Left hindlimb (tissue), 1 donor: Measurements from ENCODE around the gene TLE3.
"Not testable (repeated sequence)": the region's sequence is repeated elsewhere in the genome, so short reads cannot be mapped to it uniquely, and the experiment has no call there.

Experiments used
- DNase-seq: peaks from one replicate; pipeline ENCODE4 v3.0.0-alpha.2; 2018

The TLE3 gene

DNA sequence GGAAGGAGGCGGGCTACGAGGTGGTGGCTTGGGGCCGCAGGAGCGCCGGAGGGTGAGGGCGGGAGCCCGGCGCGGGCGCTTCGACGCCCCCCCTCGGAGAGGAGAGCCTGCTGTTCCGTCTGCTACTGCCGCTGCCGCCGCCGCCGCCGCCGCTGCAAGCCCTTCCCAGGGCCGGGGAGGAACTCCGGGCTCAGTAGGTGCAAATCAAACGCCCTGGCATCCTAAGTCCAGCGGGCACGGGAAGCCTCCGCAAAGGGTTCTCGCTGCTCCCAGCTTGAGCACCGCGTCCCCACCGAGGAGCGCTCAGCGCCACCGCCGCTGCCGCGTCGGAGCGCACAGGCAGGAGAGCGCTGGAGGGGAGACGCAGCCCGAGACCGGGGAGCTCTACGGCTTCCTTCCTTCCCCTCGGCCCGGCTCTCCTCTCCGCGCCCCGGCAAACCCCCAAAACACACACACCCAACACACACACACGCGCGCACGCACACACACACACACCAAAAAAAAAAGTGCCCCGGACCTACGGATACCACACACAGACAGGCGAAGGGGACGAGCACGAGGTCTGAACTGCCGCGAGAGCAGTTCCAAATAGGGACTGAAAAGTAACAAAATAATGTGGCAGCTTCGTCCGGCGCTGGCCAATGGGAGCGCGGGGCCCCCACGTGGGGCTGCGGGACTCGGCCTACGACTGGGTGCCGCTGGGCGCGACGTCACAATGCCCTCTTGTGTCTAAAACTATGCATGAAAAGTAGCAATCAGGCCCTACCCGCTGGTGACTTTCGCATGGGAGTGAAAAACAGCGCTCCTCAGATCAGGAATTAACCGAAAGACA, at the start of gene TLE3:
TLE3 (minus strand) TSS at position 597 of the 832 bp plus-strand sequence. CDS start 1,119 bp downstream, outside the sequence.
- DNase-seq, result peak; percentile 99

GRCh38 chr15:70147178-70147760, 49.6 kb upstream of the TLE3 start:
- DNase-seq, result no peak

- DNase-seq, result no peak
These were observed 49.1 kb upstream of the TLE3 start for GRCh38 chr15:70146771-70147170.

- no peak for DNase-seq
These were observed 48.4 kb upstream of the TLE3 start for GRCh38 chr15:70146162-70146561.

GRCh38 chr15:70145261-70145660, 47.5 kb upstream of the TLE3 start:
- no peak for DNase-seq

DNA sequence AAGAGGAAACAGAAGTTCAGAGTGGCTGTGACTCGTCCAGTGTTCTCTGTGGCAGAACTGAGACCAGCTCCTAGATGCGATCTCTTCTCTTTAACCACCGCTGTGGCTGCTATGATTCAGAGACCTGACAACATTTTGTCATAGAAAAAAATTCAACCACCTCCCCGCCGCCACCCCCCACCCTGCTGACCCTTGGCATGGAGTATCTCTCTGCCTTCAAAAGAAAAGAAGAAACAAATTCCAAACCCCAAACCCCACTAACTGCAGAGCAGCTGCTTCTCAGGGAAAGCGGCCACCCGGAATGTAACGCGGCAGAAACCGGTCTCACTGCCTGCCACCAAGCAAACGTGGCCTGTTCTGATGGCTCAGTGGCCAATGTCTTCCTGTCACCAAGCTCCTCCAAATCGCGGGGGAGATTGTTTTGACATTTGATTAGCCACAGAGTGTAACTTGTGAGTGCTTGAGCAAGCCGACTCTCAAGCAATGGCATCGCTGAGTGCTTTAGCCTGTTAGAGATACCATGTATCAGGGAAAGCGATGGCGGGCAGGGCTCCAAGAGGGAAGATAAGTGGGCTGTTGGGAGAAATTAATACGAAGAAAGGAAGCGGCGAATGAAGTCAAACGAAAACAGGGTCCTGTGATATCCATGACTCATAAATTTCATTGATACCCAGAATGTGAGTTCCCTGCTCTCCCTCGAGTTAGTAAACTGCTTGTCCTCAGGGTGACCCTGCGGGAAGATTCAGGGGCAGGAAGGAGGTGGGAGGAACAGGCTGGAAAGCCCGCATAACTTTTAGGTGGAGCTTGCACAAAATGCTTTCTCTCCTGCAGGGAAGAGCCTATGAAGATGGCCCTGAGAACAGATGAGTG, 44.8 kb upstream of the TLE3 start:
- no peak for DNase-seq

GRCh38 chr15:70142072-70142321, 44.3 kb upstream of the TLE3 start:
- no peak for DNase-seq

GRCh38 chr15:70141376-70142071, 43.8 kb upstream of the TLE3 start:
- no peak for DNase-seq

DNA sequence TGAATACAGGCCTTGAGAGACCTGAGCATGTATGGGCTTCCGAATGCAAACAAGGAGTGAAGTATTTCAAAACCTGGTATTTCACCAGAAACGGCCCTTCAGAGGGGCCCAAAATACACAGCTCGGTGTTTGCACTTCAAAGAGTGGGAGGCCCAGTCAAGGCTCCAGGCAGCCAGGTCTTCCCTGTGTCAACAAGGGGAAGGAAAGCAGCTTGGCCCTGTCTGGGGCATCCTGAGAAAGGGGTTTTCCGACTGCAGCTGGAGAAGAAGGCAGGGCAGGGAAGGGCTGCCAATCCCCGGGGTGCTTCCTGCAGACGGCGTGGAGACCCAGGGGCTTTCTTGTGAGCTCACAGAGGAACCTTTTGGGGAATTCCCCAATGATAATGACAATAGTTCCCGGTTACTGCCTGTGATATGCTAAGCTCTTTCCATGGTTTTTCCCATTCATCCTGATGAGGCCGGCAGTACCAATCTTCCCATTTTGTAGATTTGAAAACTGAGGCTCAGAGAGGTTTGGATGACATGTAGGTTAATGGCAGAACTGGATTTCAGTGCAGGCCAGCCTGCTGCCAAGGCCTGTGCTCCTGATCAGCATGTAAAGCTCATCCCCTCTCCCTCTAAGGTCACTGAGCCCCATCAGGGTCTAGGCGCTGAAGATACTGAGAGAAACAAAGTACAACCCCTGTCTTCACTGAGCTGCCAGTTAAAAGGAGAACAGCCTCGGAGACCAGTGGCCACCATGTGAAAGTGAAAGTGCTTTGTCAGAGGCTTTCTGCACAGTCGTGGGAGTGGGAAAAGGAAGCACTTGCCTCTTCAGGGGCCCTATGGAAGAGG, 43.0 kb upstream of the TLE3 start:
- peak; percentile 71 for DNase-seq

- no peak for DNase-seq
These were observed 42.4 kb upstream of the TLE3 start for GRCh38 chr15:70140025-70140542.

- DNase-seq, result no peak
These were observed 40.2 kb upstream of the TLE3 start for GRCh38 chr15:70137967-70138366.

DNA sequence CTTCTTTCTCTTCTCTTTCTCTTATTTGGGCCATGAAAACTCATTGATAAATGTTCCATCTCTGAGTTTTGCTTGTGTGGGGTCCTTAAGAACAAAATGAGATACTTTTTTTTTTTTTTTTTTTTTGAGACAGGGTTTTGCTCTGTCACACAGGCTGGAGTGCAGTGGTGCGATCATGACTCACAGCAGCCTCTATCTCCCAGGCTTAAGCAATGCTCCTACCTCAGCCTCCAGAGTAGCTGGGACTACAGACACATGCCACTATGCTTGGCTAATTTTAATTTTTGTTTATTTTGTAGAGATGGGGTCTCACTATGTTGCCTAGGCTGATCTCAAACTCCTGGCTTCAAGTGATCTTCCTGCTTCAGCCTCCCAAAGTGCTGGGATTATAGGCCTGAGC, 39.3 kb upstream of the TLE3 start:
- not testable (repeated sequence) for DNase-seq

- no peak for DNase-seq
These were observed 36.2 kb upstream of the TLE3 start for GRCh38 chr15:70133781-70134421.

DNA sequence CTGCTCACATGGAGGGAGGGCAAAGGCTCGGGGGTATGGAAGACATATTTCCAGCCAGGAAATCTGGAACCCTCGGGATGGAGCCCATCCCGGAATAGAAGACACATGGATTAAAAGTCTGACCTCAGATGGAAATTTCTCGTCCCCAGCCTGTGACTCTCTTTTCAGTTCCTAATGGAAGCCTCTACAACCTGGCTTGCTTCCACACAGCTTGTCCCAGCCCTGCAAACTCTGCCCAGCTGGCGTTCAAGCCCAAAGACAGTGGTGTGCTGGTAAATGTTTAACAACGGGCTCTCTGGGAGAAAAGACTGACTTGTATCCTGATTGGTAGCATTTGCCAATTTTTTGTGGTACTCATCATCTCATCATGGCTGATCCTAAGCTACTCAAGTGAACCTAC, 35.6 kb upstream of the TLE3 start:
- DNase-seq, result peak; percentile 62

DNA sequence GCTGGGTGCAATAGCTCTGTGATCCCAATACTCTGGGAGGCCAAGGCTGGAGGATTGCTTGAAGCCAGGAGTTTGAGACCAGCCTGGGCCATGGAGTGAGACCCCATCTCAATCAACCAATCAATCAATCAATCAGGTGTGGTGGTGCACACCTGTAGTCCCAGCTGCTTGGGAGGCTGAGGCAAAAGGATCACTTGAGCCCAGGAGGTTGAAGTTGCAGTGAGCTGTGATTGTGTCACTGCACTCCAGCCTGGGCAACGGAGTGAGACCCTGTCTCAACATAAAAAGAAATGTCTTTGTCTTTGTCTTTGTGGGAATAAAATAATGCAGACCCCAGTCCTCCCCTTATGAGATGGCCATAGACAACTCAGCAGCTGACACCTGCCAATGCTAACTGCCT, 34.9 kb upstream of the TLE3 start:
- DNase-seq, result no peak

DNA sequence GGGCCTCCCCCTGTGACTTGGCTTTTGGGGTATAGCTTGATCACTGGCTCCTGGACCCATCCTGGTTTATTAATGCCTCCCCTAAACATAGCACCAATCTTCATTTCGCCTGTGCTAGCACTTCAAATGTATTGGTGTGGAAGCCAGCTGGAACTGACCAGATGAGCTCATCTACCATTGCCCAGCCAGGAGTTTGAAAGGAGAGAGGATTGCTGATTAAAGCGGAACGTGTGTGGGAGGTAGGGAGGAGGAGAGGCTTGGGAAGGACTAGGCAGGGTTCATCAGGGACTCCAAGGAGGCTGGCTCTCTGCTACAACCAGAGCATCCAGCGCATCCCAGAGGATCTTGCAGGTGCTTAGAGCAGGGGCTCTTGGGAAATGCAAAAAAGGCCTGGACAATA, 34.4 kb upstream of the TLE3 start:
- peak; percentile 75 for DNase-seq

- no peak for DNase-seq
These were observed 30.9 kb upstream of the TLE3 start for GRCh38 chr15:70128414-70129140.

DNA sequence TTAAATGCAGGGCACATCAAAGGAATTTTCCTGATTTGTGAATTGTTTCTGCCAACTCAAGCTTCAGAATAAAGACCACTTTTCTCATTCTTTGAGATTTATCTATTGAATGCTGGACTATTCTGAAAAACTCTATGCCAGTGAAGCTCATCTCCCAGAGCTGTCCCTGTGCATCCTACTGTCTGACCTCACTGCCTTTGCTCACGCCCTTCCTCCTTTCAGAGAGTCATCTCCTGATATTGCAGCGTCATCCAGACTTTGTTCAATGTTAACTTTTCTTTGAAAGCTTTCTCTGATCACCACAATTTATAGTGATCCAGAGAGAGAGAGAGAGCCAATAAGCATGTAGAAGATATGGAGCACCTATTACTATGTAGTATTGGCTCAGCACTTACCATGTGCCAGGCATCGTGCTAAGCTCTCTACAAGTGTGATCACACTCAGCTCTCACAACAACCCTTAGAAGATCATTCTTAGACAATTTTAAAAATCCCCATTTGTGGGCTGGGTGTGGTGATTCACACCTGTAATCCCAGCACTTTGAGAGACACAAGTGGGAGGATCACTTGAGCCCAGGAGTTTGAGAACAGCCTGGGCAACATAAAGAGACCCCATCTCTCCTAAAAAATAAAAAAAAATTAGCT, 30.2 kb upstream of the TLE3 start:
- no peak for DNase-seq

- peak; percentile 57 for DNase-seq
These were observed 29.6 kb upstream of the TLE3 start for GRCh38 chr15:70127288-70127746.

GRCh38 chr15:70126362-70126761, 28.6 kb upstream of the TLE3 start:
- DNase-seq, result no peak
